Measurements from ENCODE around the gene SCEL. TPM values are rescaled to one million over a fixed set of nuclear protein-coding genes. Genes with fewer than 3 reads are reported as not detected.

Gene SCEL
- total RNA-seq, 2 experiments from 2014 or later = not detected

DNA sequence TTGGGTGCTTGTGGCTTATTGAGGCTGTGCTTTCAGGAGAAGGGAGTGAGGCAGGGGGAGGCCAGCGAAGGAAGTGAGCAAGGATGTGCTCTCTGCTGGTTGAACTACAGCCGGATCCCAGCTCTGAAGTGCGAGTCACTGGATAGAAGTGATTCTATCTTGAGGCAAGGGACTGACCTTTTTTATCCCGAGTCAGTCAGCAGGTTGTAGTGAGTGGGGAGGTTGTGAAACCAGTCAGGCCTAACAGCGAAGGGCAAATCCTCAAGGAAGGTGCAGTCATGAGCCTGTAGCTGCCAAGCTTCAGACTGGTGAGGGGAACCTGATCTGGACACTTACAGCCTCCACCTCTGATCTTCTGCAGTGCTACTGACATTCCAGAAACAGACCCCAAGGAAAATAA, 18.6 kb downstream of the SCEL start:
- Histone ChIP-seq H2AFZ (ENCODE audit: low read length) (no peak overlapping the region), H3K27ac (ENCODE audit: low read depth, low read length, poor library complexity, severe bottlenecking) (no peak overlapping the region), H4K20me1 (ENCODE audit: insufficient read depth, low read length) (no peaks in the 10 kb centered on the region), H3K4me2 (ENCODE audit: low read length) (no peak overlapping the region), H3K36me3 (ENCODE audit: insufficient read depth, low read length) (no peaks in the 10 kb centered on the region), H3K9me3 (ENCODE audit: low read length) (no peaks in the 10 kb centered on the region), H3K4me3 (ENCODE audit: low read depth, low read length, poor library complexity, severe bottlenecking) (no peak overlapping the region), H3K4me1 (ENCODE audit: insufficient read depth, low read length, poor library complexity, severe bottlenecking) (no peaks in the 10 kb centered on the region), H3K9me2 (ENCODE audit: insufficient read depth, low read length) (no peaks in the 10 kb centered on the region), H3K79me2 (ENCODE audit: insufficient read depth, low read depth, low read length) (no peaks in the 10 kb centered on the region)
- intact Hi-C loops (cut with micrococcal nuclease; ENCODE audit: unreplicated experiment) = no loop called here
- BruUV-seq (replicated peaks) = no TSS peak
- DNase-seq (ENCODE audit: low spot score) = no peak
- no peak for TF ChIP-seq EZH2phosphoT487 (IDR thresholded peaks at IDR 0.05; ENCODE audit: borderline replicate concordance, low read depth, low read length)
- ChIA-PET CTCF (ENCODE audit: unreplicated experiment) (no interaction called here), POLR2A (interaction anchor here (0.6 kb wide), 1 partner anchor 276 kb away, joined by 5 read pairs; no protein-coding TSS in a partner anchor)

DNA sequence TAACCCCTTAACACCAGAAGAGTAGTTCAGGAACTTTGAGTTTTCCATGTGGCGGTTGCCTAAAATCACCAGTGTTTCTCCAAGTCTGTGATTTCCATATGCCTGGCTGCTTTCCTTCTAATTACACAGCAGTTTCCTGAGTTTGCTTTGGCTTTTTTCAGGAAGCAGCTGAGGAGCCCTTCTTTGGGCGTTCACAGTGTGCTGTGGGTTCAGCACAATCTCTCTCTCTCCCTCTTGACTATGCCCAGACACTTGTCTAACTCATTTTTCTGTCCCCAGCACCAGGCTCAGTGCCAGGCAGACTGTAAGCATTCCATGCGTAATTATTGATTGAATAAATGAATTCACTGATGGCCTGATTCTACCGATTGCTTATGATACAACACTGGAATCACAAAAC, 19.7 kb downstream of the SCEL start:
- H3K4me2 ChIP-seq (ENCODE audit: low read length) = no peak overlapping the region
- H3K4me1 ChIP-seq (ENCODE audit: insufficient read depth, low read length, poor library complexity, severe bottlenecking) = no peaks in the 10 kb centered on the region
- ChIA-PET POLR2A (no interaction called here), CTCF (ENCODE audit: unreplicated experiment) (interaction anchor here (0.6 kb wide), 1 partner anchor 852 kb away, joined by 3 read pairs; no protein-coding TSS in a partner anchor)
- intact Hi-C loops (cut with micrococcal nuclease; ENCODE audit: unreplicated experiment) = no loop called here
- H2AFZ ChIP-seq (ENCODE audit: low read length) = no peak overlapping the region
- no TSS peak for BruUV-seq (replicated peaks)
- no peak overlapping the region for H3K27ac ChIP-seq (ENCODE audit: low read depth, low read length, poor library complexity, severe bottlenecking)
- no peaks in the 10 kb centered on the region for H4K20me1 ChIP-seq (ENCODE audit: insufficient read depth, low read length)
- no peaks in the 10 kb centered on the region for H3K9me3 ChIP-seq (ENCODE audit: low read length)
- H3K36me3 ChIP-seq (ENCODE audit: insufficient read depth, low read length) = no peaks in the 10 kb centered on the region
- no peaks in the 10 kb centered on the region for H3K79me2 ChIP-seq (ENCODE audit: insufficient read depth, low read depth, low read length)
- H3K4me3 ChIP-seq (ENCODE audit: low read depth, low read length, poor library complexity, severe bottlenecking) = no peak overlapping the region
- H3K9me2 ChIP-seq (ENCODE audit: insufficient read depth, low read length) = no peaks in the 10 kb centered on the region
- TF ChIP-seq EZH2phosphoT487 (IDR thresholded peaks at IDR 0.05; ENCODE audit: borderline replicate concordance, low read depth, low read length) = no peak
- TF ChIP-seq, protein P1, sequence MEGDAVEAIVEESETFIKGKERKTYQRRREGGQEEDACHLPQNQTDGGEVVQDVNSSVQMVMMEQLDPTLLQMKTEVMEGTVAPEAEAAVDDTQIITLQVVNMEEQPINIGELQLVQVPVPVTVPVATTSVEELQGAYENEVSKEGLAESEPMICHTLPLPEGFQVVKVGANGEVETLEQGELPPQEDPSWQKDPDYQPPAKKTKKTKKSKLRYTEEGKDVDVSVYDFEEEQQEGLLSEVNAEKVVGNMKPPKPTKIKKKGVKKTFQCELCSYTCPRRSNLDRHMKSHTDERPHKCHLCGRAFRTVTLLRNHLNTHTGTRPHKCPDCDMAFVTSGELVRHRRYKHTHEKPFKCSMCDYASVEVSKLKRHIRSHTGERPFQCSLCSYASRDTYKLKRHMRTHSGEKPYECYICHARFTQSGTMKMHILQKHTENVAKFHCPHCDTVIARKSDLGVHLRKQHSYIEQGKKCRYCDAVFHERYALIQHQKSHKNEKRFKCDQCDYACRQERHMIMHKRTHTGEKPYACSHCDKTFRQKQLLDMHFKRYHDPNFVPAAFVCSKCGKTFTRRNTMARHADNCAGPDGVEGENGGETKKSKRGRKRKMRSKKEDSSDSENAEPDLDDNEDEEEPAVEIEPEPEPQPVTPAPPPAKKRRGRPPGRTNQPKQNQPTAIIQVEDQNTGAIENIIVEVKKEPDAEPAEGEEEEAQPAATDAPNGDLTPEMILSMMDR (conservative IDR thresholded peaks at IDR 0.05; ENCODE audit: low read length) = no peak
- no peak for DNase-seq (ENCODE audit: low spot score)

GRCh38 chr13:77558016-77558415, 22.5 kb downstream of the SCEL start:
- Histone ChIP-seq H3K4me1 (ENCODE audit: insufficient read depth, low read length, poor library complexity, severe bottlenecking) (no peaks in the 10 kb centered on the region), H3K4me3 (ENCODE audit: low read depth, low read length, poor library complexity, severe bottlenecking) (no peak overlapping the region), H2AFZ (ENCODE audit: low read length) (no peak overlapping the region), H3K36me3 (ENCODE audit: insufficient read depth, low read length) (no peaks in the 10 kb centered on the region), H3K4me2 (ENCODE audit: low read length) (no peak overlapping the region), H3K9me2 (ENCODE audit: insufficient read depth, low read length) (no peaks in the 10 kb centered on the region), H3K79me2 (ENCODE audit: insufficient read depth, low read depth, low read length) (no peaks in the 10 kb centered on the region), H3K9me3 (ENCODE audit: low read length) (no peaks in the 10 kb centered on the region), H4K20me1 (ENCODE audit: insufficient read depth, low read length) (no peaks in the 10 kb centered on the region), H3K27ac (ENCODE audit: low read depth, low read length, poor library complexity, severe bottlenecking) (no peak overlapping the region)
- POLR2A ChIA-PET = no interaction called here
- no peak for TF ChIP-seq EZH2phosphoT487 (IDR thresholded peaks at IDR 0.05; ENCODE audit: borderline replicate concordance, low read depth, low read length)
- CTCF ChIA-PET (ENCODE audit: unreplicated experiment) = no interaction called here
- DNase-seq (ENCODE audit: low spot score) = no peak
- intact Hi-C loops (cut with micrococcal nuclease; ENCODE audit: unreplicated experiment) = no loop called here
- BruUV-seq (replicated peaks) = no TSS peak

- CTCF ChIA-PET (ENCODE audit: unreplicated experiment) = no interaction called here
- H3K4me1 ChIP-seq (ENCODE audit: insufficient read depth, low read length, poor library complexity, severe bottlenecking) = no peaks in the 10 kb centered on the region
- H3K79me2 ChIP-seq (ENCODE audit: insufficient read depth, low read depth, low read length) = no peaks in the 10 kb centered on the region
- H3K27ac ChIP-seq (ENCODE audit: low read depth, low read length, poor library complexity, severe bottlenecking) = no peak overlapping the region
- intact Hi-C loops (cut with micrococcal nuclease; ENCODE audit: unreplicated experiment) = no loop called here
- TF ChIP-seq, protein P1 (conservative IDR thresholded peaks at IDR 0.05; ENCODE audit: low read length) = no peak
- no peak for TF ChIP-seq EZH2phosphoT487 (IDR thresholded peaks at IDR 0.05; ENCODE audit: borderline replicate concordance, low read depth, low read length)
- H2AFZ ChIP-seq (ENCODE audit: low read length) = no peak overlapping the region
- POLR2A ChIA-PET = no interaction called here
- BruUV-seq (replicated peaks) = no TSS peak
- H3K36me3 ChIP-seq (ENCODE audit: insufficient read depth, low read length) = no peaks in the 10 kb centered on the region
- DNase-seq (ENCODE audit: low spot score) = no peak
- H4K20me1 ChIP-seq (ENCODE audit: insufficient read depth, low read length) = no peaks in the 10 kb centered on the region
- no peak overlapping the region for H3K4me2 ChIP-seq (ENCODE audit: low read length)
- H3K9me2 ChIP-seq (ENCODE audit: insufficient read depth, low read length) = no peaks in the 10 kb centered on the region
- no peaks in the 10 kb centered on the region for H3K9me3 ChIP-seq (ENCODE audit: low read length)
- H3K4me3 ChIP-seq (ENCODE audit: low read depth, low read length, poor library complexity, severe bottlenecking) = no peak overlapping the region
Measured at GRCh38 chr13:77563111-77563510, 27.6 kb downstream of the SCEL start.
